ENCODE data around the gene MKRN1.

The MKRN1 gene

DNA sequence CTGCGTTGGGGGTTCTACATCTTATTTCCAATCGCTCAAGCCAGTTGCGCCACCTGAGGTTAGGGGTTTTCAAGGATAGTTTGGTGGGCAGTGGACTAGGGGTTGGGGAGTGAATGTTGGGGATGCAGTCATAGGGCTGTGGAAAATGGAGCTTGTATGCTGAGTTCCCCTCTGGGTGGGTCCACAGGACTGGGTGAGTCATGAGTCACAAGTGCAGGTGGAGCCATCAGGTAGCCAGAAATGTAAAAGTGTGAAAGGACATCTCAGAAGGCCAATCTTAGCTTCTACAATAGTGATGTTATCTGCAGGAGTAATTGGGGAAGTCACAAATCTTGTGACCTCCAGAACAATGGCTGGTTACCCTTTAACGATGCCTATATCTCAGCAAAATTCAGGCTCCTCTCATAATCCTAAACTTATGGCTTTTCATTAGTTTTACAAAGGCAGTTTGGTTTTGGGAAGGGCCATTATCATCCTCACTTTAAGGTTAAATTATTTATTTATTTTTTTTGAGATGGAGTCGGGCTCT lies 18.0 kb upstream of the MKRN1 start:
- no peak overlapping the region for H3K4me3 ChIP-seq (ENCODE audit: low read depth, low read length)
- TF ChIP-seq, protein P1, sequence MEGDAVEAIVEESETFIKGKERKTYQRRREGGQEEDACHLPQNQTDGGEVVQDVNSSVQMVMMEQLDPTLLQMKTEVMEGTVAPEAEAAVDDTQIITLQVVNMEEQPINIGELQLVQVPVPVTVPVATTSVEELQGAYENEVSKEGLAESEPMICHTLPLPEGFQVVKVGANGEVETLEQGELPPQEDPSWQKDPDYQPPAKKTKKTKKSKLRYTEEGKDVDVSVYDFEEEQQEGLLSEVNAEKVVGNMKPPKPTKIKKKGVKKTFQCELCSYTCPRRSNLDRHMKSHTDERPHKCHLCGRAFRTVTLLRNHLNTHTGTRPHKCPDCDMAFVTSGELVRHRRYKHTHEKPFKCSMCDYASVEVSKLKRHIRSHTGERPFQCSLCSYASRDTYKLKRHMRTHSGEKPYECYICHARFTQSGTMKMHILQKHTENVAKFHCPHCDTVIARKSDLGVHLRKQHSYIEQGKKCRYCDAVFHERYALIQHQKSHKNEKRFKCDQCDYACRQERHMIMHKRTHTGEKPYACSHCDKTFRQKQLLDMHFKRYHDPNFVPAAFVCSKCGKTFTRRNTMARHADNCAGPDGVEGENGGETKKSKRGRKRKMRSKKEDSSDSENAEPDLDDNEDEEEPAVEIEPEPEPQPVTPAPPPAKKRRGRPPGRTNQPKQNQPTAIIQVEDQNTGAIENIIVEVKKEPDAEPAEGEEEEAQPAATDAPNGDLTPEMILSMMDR (IDR thresholded peaks at IDR 0.05; ENCODE audit: low read depth, low read length), result no peak

DNA sequence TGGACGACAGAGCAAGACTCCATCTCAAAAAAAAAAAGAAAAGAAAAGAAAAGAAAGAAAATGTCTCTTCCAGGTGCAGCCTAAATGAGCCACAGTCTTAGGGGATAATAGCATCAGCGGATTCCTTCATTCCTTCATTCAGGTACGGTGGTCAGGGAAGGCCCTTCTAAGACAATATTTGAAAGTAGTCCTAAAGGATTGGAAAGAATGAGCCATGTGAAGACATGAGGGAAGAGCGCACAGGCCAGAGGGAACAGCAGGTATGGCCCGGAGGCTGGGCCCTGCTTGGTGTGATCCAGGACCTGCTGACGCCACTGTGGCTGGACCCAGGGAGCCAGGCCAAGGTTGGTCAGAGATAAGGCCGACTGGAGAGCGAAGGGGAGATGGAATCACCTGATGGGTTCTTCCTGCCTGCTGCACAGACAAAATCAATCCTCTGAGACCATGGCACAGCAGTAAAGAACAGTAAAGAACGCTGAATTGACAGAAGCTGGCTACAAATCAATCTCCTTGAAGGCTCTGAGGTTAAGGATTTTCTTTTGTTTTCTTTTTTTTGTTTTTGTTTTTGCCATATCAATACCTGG lies 16.3 kb upstream of the MKRN1 start:
- no peak overlapping the region for H3K4me3 ChIP-seq (ENCODE audit: low read depth, low read length)
- TF ChIP-seq, protein P1 (IDR thresholded peaks at IDR 0.05; ENCODE audit: low read depth, low read length), result no peak

DNA sequence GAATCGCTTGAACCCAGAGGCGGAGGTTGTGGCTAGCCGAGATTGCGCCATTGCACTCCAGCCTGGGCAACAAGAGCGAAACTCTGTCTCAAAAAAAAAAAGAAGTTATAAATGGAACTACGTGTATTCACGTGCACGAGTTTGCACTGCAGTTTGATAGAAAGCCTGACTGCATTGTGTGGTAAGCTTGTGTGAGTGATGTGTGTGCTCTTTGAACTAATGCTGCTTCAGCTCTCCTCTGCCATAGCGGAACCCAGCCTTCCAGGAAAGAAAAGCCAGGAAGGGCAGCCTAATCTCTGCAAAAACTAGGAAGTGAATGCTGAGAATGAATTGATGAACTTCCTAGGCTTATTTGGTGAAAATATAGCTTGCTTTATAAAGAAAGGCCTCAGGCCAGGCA lies 15.6 kb upstream of the MKRN1 start:
- no peak overlapping the region for H3K4me3 ChIP-seq (ENCODE audit: low read depth, low read length)
- TF ChIP-seq, protein P1 (IDR thresholded peaks at IDR 0.05; ENCODE audit: low read depth, low read length), result no peak

DNA sequence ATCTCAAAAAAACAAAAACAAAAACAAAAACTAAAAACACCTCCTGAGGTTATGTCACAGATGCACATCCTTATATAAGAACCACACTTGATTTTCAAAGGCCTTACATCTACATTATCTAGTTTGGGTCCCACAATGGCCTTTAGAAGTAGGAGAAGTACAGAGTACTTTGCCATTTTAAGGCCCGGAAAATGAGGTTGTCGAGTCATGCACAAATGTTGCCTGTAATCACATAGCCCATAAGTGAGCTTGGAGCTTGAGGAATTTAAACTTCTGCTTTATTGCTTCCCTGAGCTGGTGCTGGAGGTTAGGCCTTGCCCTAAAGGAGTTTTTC lies 9.7 kb upstream of the MKRN1 start:
- no peak overlapping the region for H3K4me3 ChIP-seq (ENCODE audit: low read depth, low read length)
- TF ChIP-seq, protein P1 (IDR thresholded peaks at IDR 0.05; ENCODE audit: low read depth, low read length), result no peak

DNA sequence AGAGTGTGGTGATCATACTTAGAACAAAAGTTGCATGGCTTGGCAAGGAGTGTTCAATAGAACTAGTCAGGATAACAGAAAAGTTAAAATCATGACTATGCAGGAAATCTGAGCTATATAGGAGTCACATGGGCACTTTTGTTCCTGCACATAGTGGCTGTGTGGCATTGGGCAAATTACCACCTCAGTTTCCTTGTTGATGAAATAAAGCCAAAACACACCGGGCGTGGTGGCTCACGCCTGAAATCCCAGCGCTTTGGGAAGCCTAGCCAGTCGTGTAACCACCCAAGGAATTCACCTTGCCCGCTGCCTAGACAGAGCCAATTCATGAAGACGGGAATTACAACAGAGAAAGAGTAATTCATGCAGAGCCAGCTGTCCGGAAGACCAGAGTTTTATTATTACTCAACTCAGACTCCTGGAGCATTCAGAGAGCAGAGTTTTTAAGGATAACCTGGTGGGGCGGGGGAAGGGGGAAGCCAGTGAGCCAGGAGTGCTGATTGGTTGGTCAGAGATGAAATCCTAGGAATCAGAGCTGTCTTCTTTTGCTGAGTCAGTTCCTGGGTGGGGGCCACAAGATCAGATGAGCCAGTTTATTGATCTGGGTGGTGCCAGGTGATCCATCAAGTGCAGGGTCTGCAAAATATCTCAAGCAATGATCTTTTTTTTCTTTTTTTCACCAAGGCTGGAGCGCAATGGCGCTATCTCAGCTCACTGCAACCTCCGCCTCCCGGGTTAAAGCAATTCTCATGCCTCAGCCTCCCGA lies 6.4 kb upstream of the MKRN1 start:
- TF ChIP-seq, protein P1 (IDR thresholded peaks at IDR 0.05; ENCODE audit: low read depth, low read length), result no peak
- no peak overlapping the region for H3K4me3 ChIP-seq (ENCODE audit: low read depth, low read length)

DNA sequence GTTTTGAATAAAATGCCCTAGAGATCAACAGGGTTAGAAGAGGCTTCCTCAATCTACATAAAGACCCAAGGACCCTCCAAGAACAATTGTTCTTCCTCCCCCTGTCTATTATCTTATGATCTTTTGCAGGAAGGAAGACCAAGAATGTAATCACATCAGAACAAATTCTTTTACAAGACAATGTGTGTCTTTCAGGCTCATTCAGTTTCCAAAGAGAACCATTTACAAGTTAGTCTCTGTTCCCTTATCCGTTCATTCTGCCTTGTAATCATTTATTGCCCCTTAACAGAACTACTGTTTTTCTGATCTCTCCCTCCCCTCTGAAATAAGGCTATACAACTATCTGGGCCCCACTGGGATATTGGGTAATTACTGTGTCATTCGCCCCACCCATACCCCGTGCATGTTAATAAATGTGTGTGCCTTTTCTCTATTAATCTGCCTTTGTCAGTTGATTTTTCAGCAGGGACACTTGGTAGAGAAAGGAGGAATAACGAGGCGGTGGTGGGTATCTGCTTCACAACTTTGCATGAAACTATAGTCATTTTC lies 5.7 kb upstream of the MKRN1 start:
- H3K4me3 ChIP-seq (ENCODE audit: low read depth, low read length), result no peak overlapping the region
- TF ChIP-seq, protein P1 (IDR thresholded peaks at IDR 0.05; ENCODE audit: low read depth, low read length), result no peak

DNA sequence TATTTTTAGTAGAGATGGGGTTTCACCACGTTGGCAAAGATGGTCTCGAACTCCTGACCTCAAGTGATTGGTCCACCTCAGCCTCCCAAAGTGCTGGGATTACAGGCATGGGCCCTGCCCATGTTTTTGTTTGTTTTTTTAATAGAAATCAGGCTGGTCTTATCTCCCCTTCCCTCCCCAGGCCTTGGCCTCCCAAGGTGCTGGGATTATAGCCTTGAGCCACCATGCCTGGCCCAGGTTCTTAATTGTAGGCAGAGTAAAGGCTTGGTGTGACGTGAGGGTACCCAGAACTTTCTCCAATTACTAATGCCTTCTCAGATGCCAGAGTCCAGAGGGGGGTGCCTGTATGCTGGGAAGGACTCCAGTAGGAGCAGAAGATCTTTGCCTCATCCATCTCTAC lies 5.2 kb upstream of the MKRN1 start:
- TF ChIP-seq, protein P1 (IDR thresholded peaks at IDR 0.05; ENCODE audit: low read depth, low read length), result no peak
- H3K4me3 ChIP-seq (ENCODE audit: low read depth, low read length), result no peak overlapping the region

Measured in WI38 (cell line).